Measurements from ENCODE around the gene PAQR4. TPM values are rescaled to one million over a fixed set of nuclear protein-coding genes. Genes with fewer than 3 reads are reported as not detected.

Gene PAQR4
- total RNA-seq = 10 to 100 TPM in 3 of 4 donors, 1 to 10 TPM in 1; 4.7 to 19.2 (median 14.1) TPM

GRCh38 chr16:2968738-2969544, at the start of gene PAQR4:
Gene PAQR4 (plus strand): TSS chr16:2969348. CDS start chr16:2969675, 327 bp downstream.
- Histone ChIP-seq H3K36me3 (no peaks in the 10 kb centered on the region), H3K4me3 (peak within 1 kb of the TSS; percentile 87), H3K27ac (peak within 1 kb of the TSS; percentile 49), H3K4me1 (peaks cover 66% of the 10 kb centered on the region), H3K9me3 (no peaks in the 10 kb centered on the region), H3K27me3 (peaks cover 41% of the 10 kb centered on the region)
- DNase-seq (ENCODE audit: low spot score in 2 of 2) = peak; percentile 83 to 89
- 0% methylated on average over 13 of the region's 98 CpGs for WGBS
- no peak for TF ChIP-seq POLR2AphosphoS5 (IDR thresholded peaks at IDR 0.05)
- TF ChIP-seq EP300 (IDR thresholded peaks at IDR 0.05) = no peak
- no peak for TF ChIP-seq POLR2A (IDR thresholded peaks at IDR 0.05)
- no peak for TF ChIP-seq CTCF (IDR thresholded peaks at IDR 0.05)

GRCh38 chr16:2919511-2920255, 49.5 kb upstream of the PAQR4 start:
- Histone ChIP-seq H3K4me1 (peaks cover 22% of the 10 kb centered on the region), H3K9me3 (no peaks in the 10 kb centered on the region), H3K4me3 (no peak overlapping the region), H3K27me3 (no peaks in the 10 kb centered on the region), H3K27ac (peak overlapping the region; percentile 17), H3K36me3 (peaks cover 7% of the 10 kb centered on the region)
- WGBS = 11% methylated on average over 13 of the region's 13 CpGs
- TF ChIP-seq POLR2A (IDR thresholded peaks at IDR 0.05) (no peak), CTCF (IDR thresholded peaks at IDR 0.05) (peak; percentile 83 to 99)
- no peak for DNase-seq (ENCODE audit: low spot score in 2 of 2)

GRCh38 chr16:2923481-2923880, 45.7 kb upstream of the PAQR4 start:
- no peak for DNase-seq (ENCODE audit: low spot score in 2 of 2)
- Histone ChIP-seq H3K9me3 (no peaks in the 10 kb centered on the region), H3K4me3 (no peak overlapping the region), H3K4me1 (peaks cover 28% of the 10 kb centered on the region), H3K27me3 (no peaks in the 10 kb centered on the region), H3K36me3 (peaks cover 7% of the 10 kb centered on the region), H3K27ac (no peak overlapping the region)
- TF ChIP-seq CTCF (IDR thresholded peaks at IDR 0.05) (no peak), POLR2AphosphoS5 (IDR thresholded peaks at IDR 0.05) (no peak), EP300 (IDR thresholded peaks at IDR 0.05) (no peak), POLR2A (IDR thresholded peaks at IDR 0.05) (no peak)
- 94% methylated on average over 14 of the region's 14 CpGs for WGBS

GRCh38 chr16:2924901-2925755, 44.0 kb upstream of the PAQR4 start:
- Histone ChIP-seq H3K27me3 (no peaks in the 10 kb centered on the region), H3K36me3 (peaks cover 16% of the 10 kb centered on the region), H3K9me3 (no peaks in the 10 kb centered on the region), H3K27ac (no peak overlapping the region), H3K4me3 (no peak overlapping the region), H3K4me1 (peaks cover 18% of the 10 kb centered on the region)
- WGBS = 66% methylated on average over 31 of the region's 42 CpGs
- no peak for TF ChIP-seq POLR2AphosphoS5 (IDR thresholded peaks at IDR 0.05)
- TF ChIP-seq CTCF (IDR thresholded peaks at IDR 0.05) = no peak
- no peak for TF ChIP-seq EP300 (IDR thresholded peaks at IDR 0.05)
- TF ChIP-seq POLR2A (IDR thresholded peaks at IDR 0.05) = no peak
- no peak for DNase-seq (ENCODE audit: low spot score in 2 of 2)
